Kidney epithelial cell (primary cell): ENCODE results near the gene CRIP3. TPM values are rescaled to one million over a fixed set of nuclear protein-coding genes. Genes with fewer than 3 reads are reported as not detected.

Experiments used
- DNase-seq: peaks from one replicate; pipeline ENCODE4 v3.0.0-alpha.2; 2010; ENCODE audit warnings: low read depth
- H3K27me3 ChIP-seq: 2 replicates; pipeline ENCODE4 v1.6.0; 2011; ENCODE audit warnings: low read length; ENCODE audit not compliant: control insufficient read depth, insufficient read depth
- H3K36me3 ChIP-seq: 2 replicates; pipeline ENCODE4 v1.5.1; 2011; ENCODE audit warnings: low read length; ENCODE audit not compliant: control insufficient read depth, insufficient read depth
- H3K4me3 ChIP-seq: 2 replicates; pipeline ENCODE4 v1.5.1; 2011; ENCODE audit warnings: low read depth, mild to moderate bottlenecking, control low read depth, low read length
- CTCF ChIP-seq: IDR thresholded peaks from 2 replicates; pipeline ENCODE4 v1.5.1; 2011; ENCODE audit warnings: mild to moderate bottlenecking, moderate library complexity, low read length, control low read depth, inconsistent platforms; ENCODE audit not compliant: insufficient read depth, poor library complexity, severe bottlenecking
- total RNA-seq: library from RNA; depleted of rRNA; stranded (reverse); fragments of >200 nt; gene quantifications from 2 replicates; pipeline ENCODE4 v1.2.3, GENCODE V29; 2015

Gene CRIP3
- total RNA-seq, 1 donor from 2014 or later: 0.67 TPM

DNA sequence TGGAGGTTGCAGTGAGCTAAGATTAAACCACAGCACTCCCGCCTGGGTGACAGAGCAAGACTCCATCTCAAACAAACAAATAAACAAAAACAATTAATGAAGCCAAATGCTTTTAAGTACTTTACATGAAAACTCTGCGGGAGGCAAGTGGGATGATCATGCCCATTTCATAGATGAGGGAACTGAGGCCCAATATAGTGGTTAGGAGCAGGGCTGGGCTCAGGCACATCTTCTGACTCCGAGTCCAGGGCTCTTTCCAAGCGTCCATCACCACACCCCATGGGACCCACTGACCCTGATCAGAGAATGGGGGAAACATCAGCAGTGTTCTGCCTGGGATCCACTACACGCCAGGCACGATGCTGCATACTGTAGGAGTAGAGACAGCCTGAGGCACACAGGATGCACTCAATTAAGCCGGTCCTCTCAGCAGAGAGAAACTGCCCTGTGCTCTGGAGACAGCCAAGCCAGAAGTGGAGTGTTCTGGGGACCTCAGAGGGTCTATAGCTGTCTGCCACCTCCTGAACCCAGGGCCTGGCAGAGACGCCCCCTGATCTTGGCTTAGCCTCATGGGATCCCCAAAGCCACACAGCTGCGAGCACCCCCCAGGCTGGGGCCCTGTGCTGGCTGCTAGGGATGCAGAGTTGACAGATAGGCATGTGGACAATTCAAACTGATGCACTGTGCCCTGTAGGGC lies 51.8 kb downstream of the CRIP3 start:
- H3K36me3 ChIP-seq: no peaks in the 10 kb centered on the region
- no peak overlapping the region for H3K4me3 ChIP-seq
- no peak for TF ChIP-seq CTCF
- no peak for DNase-seq
- peaks cover 15% of the 10 kb centered on the region for H3K27me3 ChIP-seq

Other genes with a start within 250 kb of the CRIP3 start
- gene MRPL2, start 249.4 kb downstream of the CRIP3 start, total RNA-seq: 38.6 and 43.7 TPM in 2 replicates
- gene KLC4, start 249.2 kb downstream of the CRIP3 start, total RNA-seq: 18.1 and 21.6 TPM in 2 replicates
- gene PTK7, start 232.5 kb downstream of the CRIP3 start, total RNA-seq: 169 and 170 TPM in 2 replicates
- 35.5 and 40.1 TPM in 2 replicates for gene SRF, start 137.6 kb downstream of the CRIP3 start, total RNA-seq
- gene CUL9, start 126.6 kb downstream of the CRIP3 start, total RNA-seq: 32.8 and 41.1 TPM in 2 replicates
- 239 and 284 TPM in 2 replicates for gene DNPH1, start 79.3 kb downstream of the CRIP3 start, total RNA-seq
- gene TTBK1, start 65.3 kb downstream of the CRIP3 start, total RNA-seq: 0.41 and 0.67 TPM in 2 replicates
- not detected in 2 replicates for gene SLC22A7, start 10.6 kb downstream of the CRIP3 start, total RNA-seq
- gene ZNF318, start 60.8 kb upstream of the CRIP3 start, total RNA-seq: 11.2 and 12.3 TPM in 2 replicates
- 24.9 and 26.9 TPM in 2 replicates for gene ABCC10, start 118.7 kb upstream of the CRIP3 start, total RNA-seq
- not detected in 2 replicates for gene DLK2, start 146.7 kb upstream of the CRIP3 start, total RNA-seq
- 31.7 and 42.7 TPM in 2 replicates for gene TJAP1, start 168.7 kb upstream of the CRIP3 start, total RNA-seq
- not detected in 2 replicates for gene LRRC73, start 201.5 kb upstream of the CRIP3 start, total RNA-seq
- gene YIPF3, start 208.1 kb upstream of the CRIP3 start, total RNA-seq: 149 and 153 TPM in 2 replicates
- 36.7 and 46.8 TPM in 2 replicates for gene POLR1C, start 208.3 kb upstream of the CRIP3 start, total RNA-seq